GM19468 (cell line): ENCODE measurements around the gene DMRTA1.
"Not testable (repeated sequence)": the region's sequence is repeated elsewhere in the genome, so short reads cannot be mapped to it uniquely, and the experiment has no call there.

Source experiments
- ATAC-seq: cut with Tn5 transposase; IDR thresholded peaks from one replicate; pipeline ENCODE4 v1.9.1; 2021; ENCODE audit warnings: mild to moderate bottlenecking, moderate library complexity, moderate number of reproducible peaks; ENCODE audit not compliant: unreplicated experiment; ENCODE audit errors: extremely low read depth

Gene DMRTA1

GRCh38 chr9:22455181-22455580 is 8.6 kb downstream of the DMRTA1 start:
- no peak for ATAC-seq

- ATAC-seq, result no peak
These were observed 10.8 kb downstream of the DMRTA1 start for GRCh38 chr9:22457448-22457847.

GRCh38 chr9:22463205-22463604 is 16.6 kb downstream of the DMRTA1 start:
- no peak for ATAC-seq

GRCh38 chr9:22469928-22470544 is 23.4 kb downstream of the DMRTA1 start:
- ATAC-seq, result no peak

- ATAC-seq, result no peak
These were observed 34.9 kb downstream of the DMRTA1 start for GRCh38 chr9:22481566-22481965.

- no peak for ATAC-seq
These were observed 37.0 kb downstream of the DMRTA1 start for GRCh38 chr9:22483528-22484070.

- not testable (repeated sequence) for ATAC-seq
These were observed 49.6 kb downstream of the DMRTA1 start for GRCh38 chr9:22496197-22496596.
